MCF 10A (cell line): ENCODE measurements around the gene EIPR1. TPM values are rescaled to one million over a fixed set of nuclear protein-coding genes. Genes with fewer than 3 reads are reported as not detected.
"Not testable (repeated sequence)": the region's sequence is repeated elsewhere in the genome, so short reads cannot be mapped to it uniquely, and the experiment has no call there.

ENCODE experiments used
- BruUV-seq: library from RNA; stranded (reverse); fragments of 400-500 nt; replicated peaks from 2 replicates; lab custom pipeline; 2021; lab: Mats Ljungman, UMichigan
- CTCF ChIA-PET: fragments of 300-600 bp; sonication (Branson Sonifier 250); formaldehyde crosslinking; extraction: SDS; loops from one replicate; lab custom pipeline; 2021; ENCODE audit warnings: antibody characterized with exemption, inconsistent platforms; lab: Yijun Ruan, JAX
- POLR2A ChIA-PET: fragments of 300-600, 350-650 bp; sonication (Branson Sonifier 250); formaldehyde crosslinking; extraction: SDS; loops from one replicate; lab custom pipeline; 2020; ENCODE audit warnings: antibody characterized with exemption, inconsistent platforms; lab: Yijun Ruan, JAX
- DNase-seq: peaks from one replicate; pipeline ENCODE4 v3.0.0-alpha.2; 2018; ENCODE audit not compliant: unreplicated experiment
- H3K27ac Mint-ChIP-seq: one replicate; pipeline ENCODE4 v1.8.0; 2022; ENCODE audit warnings: mild to moderate bottlenecking, low read depth, mixed read lengths; ENCODE audit not compliant: unreplicated experiment
- H3K27me3 Mint-ChIP-seq: one replicate; pipeline ENCODE4 v1.8.0; 2022; ENCODE audit warnings: mixed read lengths; ENCODE audit not compliant: insufficient read depth, unreplicated experiment
- H3K36me3 Mint-ChIP-seq: one replicate; pipeline ENCODE4 v1.8.0; 2022; ENCODE audit warnings: mild to moderate bottlenecking, moderate library complexity, mixed read lengths; ENCODE audit not compliant: insufficient read depth, unreplicated experiment
- H3K4me1 Mint-ChIP-seq: one replicate; pipeline ENCODE4 v1.8.0; 2022; ENCODE audit warnings: mixed read lengths; ENCODE audit not compliant: insufficient read depth, unreplicated experiment
- H3K4me3 Mint-ChIP-seq: one replicate; pipeline ENCODE4 v1.8.0; 2022; ENCODE audit warnings: mild to moderate bottlenecking, moderate library complexity, mixed read lengths; ENCODE audit not compliant: unreplicated experiment
- H3K9me3 Mint-ChIP-seq: one replicate; pipeline ENCODE4 v1.8.0; 2022; ENCODE audit warnings: mixed read lengths; ENCODE audit not compliant: unreplicated experiment
- intact Hi-C: fragments of 100-400 bp; cut with micrococcal nuclease; formaldehyde crosslinking; loops from 2 replicates; pipeline ENCODE4 v1.14.1; 2022
- total RNA-seq: library from RNA; stranded (reverse); gene quantifications from 2 replicates; pipeline ENCODE4 v1.2.3, GENCODE V29; 2022
- TF ChIP-seq, protein P1 (sequence below): fragments of 200-600 bp; IDR thresholded peaks from one replicate; pipeline ENCODE4 v1.8.0; 2022; ENCODE audit warnings: antibody characterized with exemption, mild to moderate bottlenecking; ENCODE audit not compliant: unreplicated experiment

EIPR1 gene
- total RNA-seq, 1 experiment from 2014 or later = 49.0 TPM

DNA sequence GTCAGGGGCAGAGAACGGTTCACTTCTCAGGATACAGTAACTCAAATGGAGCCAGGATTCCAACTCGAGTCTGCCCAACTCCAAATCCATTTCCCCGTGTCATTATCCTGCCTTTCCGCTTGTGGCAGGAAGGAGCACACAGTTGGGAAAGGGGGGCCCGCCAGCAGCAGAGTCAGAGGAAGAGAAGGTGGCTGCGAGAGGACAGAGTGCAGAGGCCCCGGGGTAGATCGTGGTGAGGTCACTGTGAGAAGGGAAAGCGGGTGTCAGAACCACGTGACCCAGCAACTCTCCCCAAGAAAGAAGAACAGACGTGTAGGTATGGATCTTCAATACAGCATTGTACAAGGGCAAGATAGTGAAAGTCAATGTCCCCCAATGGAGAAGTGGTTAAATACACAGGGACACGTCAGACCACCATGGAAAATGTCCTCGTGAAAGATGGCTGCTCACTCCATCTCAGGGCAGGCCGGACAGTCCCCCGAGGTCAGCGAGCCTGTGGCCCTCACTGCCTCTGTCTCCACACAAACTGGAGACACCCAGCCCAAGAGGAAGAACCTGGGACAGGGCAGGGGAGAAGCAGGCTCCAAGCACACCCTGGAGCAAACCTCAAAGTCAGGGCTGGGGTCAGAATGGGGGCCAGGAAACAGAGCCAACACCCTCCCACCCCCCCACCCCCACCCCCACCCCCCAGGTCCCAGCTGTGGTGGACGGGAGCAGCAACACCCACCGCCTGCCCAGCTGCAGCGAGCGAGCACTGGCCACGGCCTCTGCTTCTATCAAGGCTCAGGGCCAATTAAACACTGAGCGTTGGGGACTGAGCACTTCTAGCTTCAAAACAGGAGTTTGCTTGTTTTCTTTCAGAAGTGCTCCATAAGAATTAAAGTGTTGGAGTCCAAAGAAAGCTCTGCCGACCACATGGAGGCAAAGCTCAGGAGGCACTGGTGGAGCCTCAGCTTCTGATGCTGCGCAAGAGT lies 92.7 kb downstream of the EIPR1 start:
- no TSS peak for BruUV-seq
- ChIA-PET POLR2A (no interaction called here), CTCF (no interaction called here)
- Mint-ChIP-seq H3K4me3 (no peak overlapping the region), H3K27ac (no peak overlapping the region), H3K9me3 (peaks cover 15% of the 10 kb centered on the region), H3K36me3 (peaks cover 4% of the 10 kb centered on the region), H3K27me3 (no peaks in the 10 kb centered on the region), H3K4me1 (no peaks in the 10 kb centered on the region)
- DNase-seq = no peak
- intact Hi-C loops = no loop called here
- TF ChIP-seq, protein P1, sequence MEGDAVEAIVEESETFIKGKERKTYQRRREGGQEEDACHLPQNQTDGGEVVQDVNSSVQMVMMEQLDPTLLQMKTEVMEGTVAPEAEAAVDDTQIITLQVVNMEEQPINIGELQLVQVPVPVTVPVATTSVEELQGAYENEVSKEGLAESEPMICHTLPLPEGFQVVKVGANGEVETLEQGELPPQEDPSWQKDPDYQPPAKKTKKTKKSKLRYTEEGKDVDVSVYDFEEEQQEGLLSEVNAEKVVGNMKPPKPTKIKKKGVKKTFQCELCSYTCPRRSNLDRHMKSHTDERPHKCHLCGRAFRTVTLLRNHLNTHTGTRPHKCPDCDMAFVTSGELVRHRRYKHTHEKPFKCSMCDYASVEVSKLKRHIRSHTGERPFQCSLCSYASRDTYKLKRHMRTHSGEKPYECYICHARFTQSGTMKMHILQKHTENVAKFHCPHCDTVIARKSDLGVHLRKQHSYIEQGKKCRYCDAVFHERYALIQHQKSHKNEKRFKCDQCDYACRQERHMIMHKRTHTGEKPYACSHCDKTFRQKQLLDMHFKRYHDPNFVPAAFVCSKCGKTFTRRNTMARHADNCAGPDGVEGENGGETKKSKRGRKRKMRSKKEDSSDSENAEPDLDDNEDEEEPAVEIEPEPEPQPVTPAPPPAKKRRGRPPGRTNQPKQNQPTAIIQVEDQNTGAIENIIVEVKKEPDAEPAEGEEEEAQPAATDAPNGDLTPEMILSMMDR = no peak

DNA sequence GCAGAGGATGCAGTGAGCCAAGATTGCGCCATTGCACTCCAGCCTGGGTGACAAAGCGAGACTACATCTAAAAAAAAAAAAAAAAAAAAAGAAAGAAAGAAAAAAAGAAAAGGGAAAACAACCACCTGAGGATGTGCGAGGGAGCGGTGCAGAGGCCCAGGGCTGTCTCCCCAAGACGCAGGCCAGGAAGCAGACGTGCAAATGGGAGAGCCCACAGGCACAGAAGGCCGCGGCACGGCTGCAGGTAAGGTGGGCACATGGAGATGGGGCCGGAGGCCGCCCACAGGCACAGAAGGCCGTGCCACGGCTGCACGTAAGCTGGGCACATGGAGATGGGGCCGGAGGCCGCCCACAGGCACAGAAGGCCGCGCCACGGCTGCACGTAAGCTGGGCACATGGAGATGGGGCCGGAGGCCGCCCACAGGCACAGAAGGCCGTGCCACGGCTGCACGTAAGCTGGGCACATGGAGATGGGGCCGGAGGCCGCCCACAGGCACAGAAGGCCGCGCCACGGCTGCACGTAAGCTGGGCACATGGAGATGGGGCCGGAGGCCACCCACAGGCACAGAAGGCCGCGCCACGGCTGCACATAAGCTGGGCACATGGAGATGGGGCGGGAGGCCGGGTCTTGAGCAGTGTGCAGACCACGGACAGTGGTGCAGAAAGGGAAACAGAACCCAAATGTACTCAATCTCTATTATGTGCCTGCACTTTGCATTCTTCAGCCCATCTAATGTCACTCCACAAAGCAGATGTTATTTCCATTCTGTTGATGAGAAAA lies 93.6 kb downstream of the EIPR1 start:
- CTCF ChIA-PET, H3K27ac Mint-ChIP-seq, H3K36me3 Mint-ChIP-seq, DNase-seq, H3K4me1 Mint-ChIP-seq, H3K27me3 Mint-ChIP-seq, BruUV-seq, intact Hi-C loops, H3K4me3 Mint-ChIP-seq, POLR2A ChIA-PET: not testable (repeated sequence)
- peaks cover 11% of the 10 kb centered on the region for H3K9me3 Mint-ChIP-seq

DNA sequence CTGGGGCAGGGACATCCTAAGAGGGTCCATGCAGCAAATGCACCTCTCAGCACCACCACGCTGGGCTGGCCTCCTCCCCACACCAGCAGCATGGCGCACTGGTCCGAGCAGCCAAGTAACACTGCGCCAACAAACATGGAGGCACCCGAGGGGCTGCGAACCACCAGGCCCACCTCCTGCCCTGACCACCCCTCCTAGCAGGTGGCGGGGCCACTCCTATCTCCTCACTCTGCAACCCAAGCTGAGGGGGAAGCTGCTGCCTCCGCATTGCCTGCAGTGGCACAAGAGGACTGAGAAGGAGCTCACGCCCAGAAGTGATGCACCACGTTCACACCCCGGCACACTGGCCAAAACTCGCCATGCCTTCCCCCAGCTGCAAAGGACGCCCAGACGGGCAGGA lies 94.4 kb downstream of the EIPR1 start:
- Mint-ChIP-seq H3K27me3 (no peaks in the 10 kb centered on the region), H3K27ac (no peak overlapping the region), H3K9me3 (peaks cover 8% of the 10 kb centered on the region), H3K4me3 (no peak overlapping the region), H3K36me3 (peaks cover 4% of the 10 kb centered on the region), H3K4me1 (no peaks in the 10 kb centered on the region)
- TF ChIP-seq, protein P1 = no peak
- intact Hi-C loops = no loop called here
- no peak for DNase-seq
- POLR2A ChIA-PET = no interaction called here
- CTCF ChIA-PET = no interaction called here
- no TSS peak for BruUV-seq

DNA sequence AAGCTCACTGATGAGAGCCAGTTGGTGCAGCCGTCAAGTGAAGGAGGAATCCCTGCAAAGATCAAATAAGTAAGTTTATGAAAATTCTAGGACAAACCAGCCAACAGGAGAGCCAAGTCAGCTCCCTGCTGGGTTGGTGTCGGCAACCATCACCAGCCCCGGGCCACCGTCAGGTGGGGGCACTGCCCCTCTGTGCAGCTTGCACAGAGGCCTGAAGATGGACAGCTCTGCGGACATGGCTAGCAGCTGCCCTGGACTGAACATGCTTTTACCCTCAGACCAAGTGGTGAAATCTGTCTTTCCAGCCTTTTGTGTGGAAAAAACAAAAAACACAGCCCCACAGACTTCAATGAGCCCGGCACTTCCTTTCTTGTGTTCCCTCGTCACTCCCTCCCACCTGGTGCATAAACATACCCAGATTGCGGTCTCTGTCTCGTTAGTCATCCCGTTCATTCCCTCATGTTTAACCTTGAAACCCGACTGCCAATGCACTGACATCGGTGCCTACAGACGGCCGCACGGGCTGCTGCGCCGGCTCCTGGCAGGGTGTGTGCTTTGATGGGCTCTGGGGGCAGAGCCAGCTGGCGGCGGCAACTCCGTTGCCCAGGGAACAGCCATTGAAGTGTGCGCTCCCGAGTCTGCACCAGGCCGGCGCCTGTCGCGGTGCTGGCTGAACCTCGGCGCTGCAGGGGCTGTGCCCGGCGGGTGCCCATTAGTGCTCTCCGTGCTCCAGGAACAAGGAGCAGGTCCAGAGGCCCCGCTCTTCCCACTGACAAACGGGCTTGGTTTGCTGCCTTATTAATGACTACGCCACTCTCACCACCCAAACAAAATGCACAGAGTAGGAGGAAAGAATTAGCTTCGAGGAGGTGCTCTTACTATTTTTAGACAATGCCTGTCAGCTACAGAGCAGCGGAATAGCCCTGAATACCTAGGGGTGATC lies 95.3 kb downstream of the EIPR1 start:
- Mint-ChIP-seq H3K4me1 (no peaks in the 10 kb centered on the region), H3K9me3 (peaks cover 4% of the 10 kb centered on the region), H3K36me3 (peaks cover 4% of the 10 kb centered on the region), H3K4me3 (no peak overlapping the region), H3K27me3 (no peaks in the 10 kb centered on the region), H3K27ac (no peak overlapping the region)
- no TSS peak for BruUV-seq
- intact Hi-C loops = no loop called here
- TF ChIP-seq, protein P1 = no peak
- CTCF ChIA-PET = no interaction called here
- DNase-seq = no peak
- POLR2A ChIA-PET = no interaction called here
